NCI-H2107 treated with DMSO at 0.1 percent for 48 hours (cell line): Measurements from ENCODE around the gene SLC44A1.

Experiments
- DNase-seq: peaks from one replicate; lab custom pipeline; 2025; ENCODE audit not compliant: unreplicated experiment; lab: John Stamatoyannopoulos, UW

Gene SLC44A1

DNA sequence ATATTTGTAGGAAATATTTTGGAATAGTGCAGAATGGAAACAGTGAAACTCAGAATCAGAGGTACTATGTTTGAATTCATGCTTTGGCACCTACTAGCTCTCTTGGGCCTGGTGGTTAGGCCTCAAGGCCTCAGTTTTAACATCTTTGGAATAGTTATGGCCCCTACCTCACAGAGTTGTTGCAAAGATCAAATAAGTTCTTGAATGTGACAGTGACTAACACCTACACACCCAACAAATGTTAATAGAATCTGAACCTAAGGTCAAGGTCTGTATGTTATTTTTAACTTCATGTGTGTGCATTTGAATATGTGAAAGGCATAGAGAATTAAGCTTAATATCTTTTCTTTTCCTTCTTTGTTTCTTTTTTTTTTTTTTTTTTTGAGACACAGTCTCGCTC is 87.3 kb downstream of the SLC44A1 start:
- DNase-seq, result no peak

DNA sequence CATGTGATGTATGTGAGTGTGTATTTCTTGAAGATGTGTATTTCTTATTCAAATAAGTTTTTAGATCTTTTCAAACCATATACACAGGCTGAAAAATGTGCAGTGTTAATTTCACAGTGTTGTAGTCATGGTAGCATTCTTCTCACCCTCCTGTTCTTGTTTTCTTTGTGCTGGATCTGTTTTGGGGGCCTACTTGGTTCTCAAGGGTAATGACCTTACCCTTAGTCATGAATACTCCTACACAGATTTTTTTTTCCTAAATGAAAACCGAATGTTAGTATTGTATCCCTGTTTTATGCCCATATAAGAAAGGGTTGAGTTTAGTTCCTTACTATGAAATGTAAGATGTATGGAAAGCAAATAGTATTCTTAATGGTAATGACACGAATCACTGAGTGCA is 88.0 kb downstream of the SLC44A1 start:
- no peak for DNase-seq

DNA sequence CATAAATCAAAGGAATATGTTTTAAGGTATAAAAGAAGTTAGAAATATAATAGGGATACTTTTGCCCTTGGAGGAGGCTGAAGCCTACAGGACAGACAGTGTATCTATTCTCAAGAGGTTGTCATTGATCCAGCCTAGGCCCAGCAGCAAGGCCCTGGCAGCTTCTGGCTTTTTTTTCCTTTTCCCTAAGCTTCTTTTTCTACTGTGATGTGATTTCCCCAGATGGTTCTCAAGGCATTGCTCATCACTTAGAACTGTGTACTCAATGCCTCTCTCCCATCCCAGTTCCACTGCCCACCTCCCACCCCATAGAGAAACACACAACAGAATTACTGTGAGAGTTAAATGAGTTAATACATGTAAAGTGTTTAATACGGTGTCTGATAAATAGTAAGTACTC is 88.6 kb downstream of the SLC44A1 start:
- no peak for DNase-seq

DNA sequence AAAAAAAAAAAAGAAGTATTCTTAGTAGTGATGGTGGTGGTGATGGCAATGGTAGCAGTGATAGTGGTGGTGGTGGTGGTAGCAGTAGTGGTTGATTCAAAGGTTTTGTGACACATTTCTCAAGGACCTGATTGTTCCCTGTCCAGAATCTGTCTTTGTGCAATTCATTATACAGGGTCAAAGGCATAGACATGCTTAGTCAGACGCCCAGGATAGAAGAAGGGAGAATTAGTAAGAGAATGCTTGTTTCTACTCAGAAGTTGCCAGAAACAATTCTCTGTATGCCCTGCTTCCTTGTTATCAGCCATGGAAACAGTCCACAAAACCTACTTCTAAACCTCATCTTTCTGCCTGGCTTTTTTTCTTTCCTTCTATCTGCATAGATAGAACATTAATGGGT is 89.4 kb downstream of the SLC44A1 start:
- DNase-seq, result no peak

DNA sequence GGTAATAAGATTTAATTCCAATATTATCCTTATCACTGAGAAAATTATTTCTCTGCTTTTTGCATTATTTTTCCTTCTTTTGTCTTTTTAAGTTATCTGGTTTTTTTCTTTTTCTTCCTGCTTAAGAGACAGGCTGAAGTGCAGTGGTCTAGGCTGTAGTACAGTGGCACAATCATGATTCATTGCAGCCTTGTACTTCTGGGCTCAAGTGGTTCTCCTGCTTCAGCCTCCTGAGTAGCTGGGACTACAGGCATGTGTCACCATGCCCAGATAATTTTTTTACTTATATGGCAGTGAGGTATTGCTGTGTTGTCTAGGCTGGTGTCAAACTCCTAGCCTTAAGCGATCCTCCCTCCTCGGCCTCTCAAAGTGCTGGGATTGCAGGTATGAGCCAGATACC is 93.9 kb downstream of the SLC44A1 start:
- DNase-seq, result no peak

DNA sequence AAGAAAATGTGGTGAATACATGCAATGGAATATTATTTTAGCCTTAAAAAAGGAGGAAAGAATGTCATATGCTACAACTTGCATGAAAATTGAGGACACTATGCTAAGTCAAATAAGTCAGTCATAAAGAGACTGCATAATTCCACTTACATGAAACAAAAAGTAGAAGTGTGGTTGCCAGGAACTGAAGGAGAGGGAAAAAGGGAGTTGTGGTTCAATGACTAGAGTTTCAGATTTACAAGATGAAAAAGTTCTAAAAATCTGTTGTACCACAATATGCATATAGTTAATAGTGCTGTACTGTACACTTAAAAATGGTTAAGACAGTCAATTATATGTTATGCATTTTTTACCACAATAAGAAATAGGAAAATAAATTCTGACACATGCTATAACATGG is 95.4 kb downstream of the SLC44A1 start:
- no peak for DNase-seq

DNA sequence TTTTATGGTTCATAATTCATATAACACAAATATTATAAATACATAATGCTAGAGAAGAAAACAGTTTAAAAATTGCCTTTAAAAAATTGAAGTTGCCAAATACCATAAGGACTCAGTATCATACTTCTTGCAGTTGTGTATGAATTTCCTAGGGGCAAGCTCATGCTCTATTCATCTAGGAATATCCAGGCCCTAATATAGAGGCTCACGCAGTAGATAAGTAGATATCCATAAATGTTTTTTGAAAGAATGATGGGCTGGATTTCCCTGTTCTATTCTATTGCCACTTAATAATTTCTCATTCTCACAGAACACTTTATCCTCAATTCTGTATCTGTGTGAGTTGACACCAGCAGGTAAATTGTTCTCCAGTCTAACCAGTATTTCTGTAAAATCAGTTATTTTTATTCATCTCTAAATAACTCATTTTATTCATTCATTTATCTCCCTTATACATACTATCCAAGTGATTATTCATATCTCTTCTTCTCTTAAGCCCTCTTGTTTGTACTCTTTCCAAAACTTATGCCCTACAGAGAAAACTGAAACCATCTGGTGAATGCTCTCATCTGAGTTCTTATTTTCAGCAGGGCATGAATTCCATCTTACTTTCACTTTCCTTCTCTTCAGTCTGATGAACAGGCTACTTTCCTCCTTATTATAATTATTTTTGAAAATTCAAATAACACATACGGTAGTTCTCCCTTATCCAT is 97.1 kb downstream of the SLC44A1 start:
- DNase-seq, result no peak

DNA sequence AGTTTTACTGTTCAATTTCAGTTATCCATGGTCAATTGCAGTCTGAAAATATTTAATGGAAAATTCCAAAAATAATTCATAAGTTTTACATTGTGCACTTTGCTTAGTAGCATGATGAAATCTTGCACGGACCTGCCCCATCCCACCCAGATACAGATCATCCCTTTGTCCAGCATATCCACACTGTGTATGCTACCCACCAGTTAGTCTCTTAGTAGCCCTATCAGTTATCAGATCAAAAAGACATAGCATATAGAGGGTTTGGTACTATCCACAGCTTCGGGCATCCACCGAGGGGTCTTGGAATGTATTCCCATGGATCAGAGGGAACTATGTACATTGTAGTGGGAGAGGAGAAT is 97.7 kb downstream of the SLC44A1 start:
- DNase-seq, result no peak

DNA sequence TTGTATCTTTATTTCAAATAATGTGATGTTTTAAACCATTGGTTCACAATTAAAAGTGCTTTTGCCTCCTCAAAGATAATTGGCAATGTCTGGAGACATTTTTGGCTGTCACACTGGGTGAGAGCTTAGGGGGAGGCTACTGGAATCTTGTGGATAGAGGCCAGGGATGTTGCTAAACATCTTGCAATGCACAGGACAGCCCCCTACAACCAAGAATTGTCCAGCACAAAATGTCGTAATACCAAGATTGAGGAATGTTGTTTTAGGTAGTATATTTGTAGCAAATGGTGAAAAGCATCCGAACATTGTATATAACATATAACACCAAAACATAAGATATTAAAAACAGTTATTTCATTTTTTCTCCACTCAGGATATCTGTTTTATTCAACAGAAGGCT is 99.8 kb downstream of the SLC44A1 start:
- no peak for DNase-seq

DNA sequence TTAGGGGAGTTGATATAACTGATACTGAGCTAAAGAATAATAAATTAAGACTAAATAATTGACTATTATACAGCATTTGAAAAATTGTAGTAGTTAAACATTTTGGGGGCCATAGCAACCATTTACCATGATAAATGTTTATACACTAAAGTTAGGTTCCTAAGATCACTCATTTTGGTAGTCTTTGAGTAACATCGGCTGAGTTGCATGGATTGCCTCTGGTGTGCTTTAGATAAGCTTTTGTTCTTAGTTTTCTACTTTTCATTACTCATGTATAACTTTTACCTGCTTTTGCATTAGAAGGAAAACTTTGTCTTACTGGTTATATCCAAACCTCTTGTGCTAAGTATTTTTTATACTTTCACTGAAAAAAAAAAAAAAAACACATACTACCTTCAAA is 101.2 kb downstream of the SLC44A1 start:
- no peak for DNase-seq

DNA sequence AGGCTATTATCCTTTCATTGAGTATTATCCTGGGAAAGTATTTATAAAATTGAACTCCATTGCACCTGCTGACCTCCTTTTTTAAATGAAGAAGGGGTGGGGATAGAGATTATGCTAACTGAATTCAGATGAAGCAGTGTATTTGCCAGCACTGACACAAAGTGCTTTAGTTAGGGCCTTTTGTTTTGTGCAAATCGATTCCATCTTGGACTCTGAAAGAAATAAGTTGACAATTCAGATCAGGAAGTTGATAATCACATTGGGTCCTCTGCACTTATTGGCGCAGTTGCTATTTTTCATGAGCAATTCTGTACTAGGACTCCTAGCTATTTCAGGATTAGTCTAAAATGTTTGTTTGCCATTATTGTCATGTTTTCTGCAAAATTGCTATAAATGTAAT is 101.8 kb downstream of the SLC44A1 start:
- DNase-seq, result no peak

DNA sequence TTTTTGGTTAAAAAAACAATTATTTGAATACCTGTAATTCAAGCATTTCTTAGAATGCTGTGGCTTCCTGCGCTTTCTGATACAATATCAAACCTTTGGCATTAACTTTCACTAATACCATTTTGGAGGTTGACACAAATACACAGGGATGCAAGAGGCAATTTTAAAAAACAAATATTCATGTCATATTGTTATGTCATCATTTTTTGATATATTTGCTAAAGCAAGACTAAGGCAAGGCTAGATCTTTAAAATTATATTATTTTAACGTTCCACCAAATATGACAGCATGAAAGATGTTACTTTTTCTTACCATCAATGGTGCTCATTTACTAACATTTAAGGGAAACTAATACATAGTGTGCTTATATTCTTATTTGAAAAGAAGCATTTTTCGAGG is 110.0 kb downstream of the SLC44A1 start:
- DNase-seq, result no peak

DNA sequence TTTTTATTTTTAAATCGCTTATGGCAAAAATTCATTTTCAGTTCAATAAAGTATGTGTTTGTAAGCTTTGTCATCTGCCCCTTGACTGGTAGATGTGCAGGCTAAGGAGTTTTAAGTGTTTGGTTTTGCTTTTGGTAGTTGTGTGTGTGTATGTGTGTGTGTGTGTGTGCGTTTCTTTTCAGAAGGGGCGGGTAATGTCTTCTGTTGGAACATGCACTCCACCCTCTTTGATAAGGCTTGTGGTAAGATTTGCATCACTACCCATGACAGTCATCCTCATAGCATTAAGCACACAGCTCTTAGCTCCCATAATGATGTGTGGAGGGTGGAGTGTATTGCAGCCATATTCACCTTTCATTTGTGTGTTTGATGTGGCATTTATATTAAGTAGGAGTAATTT is 111.3 kb downstream of the SLC44A1 start:
- no peak for DNase-seq

DNA sequence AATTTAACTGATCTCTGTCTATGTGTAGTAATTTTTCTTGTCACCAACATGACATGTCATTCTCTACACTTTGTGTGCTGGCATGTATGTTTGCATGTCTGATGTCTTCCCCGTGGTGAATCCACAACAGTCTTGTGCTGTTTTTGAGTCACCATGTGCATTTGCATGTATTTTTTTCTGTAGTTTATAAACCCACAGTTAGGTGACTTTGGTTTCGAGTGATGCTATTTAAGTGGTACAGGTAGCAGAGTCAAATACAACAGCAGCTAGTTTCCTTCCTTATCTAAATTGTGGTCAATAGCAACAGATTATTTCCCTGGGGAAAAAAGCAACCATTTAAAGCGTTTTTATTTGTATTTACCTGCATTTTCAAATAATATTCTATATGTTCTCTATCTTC is 113.5 kb downstream of the SLC44A1 start:
- no peak for DNase-seq

DNA sequence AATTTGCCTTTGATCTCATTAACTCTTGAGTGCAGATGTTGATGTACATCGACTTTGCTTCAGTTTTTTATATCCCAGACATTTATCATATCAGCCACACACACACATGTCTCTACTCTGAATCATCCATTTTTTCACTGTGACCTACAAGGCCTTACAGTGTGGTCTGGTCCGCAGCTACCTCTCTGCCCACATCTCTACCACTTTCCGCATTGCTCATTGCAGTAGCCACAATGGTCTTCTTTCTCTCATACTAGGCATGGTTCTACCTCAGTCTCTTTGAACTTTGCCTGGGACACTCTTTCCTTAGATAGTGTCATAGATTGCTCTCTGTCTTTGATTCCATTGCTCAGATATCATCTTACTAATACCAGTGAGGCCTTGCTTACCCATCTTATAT is 115.4 kb downstream of the SLC44A1 start:
- no peak for DNase-seq

DNA sequence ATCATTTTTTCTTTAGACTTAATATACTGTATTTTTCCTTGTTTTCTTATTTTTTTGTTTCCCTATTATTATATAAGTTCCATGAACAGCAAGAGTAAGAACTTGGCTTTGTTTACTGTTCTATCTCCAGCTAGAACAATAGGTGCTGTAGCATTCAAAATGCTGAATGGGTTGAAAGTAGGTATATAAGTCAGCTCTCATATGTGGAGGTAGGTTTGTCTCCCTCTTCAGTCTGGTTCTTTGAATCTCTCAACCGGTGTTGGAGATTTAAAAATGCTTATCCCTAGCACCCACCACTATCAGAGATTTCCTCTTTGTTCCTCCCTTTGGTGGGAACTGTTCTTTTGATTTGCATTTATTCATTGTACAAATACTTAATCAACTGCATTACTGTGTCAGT is 115.9 kb downstream of the SLC44A1 start:
- no peak for DNase-seq

DNA sequence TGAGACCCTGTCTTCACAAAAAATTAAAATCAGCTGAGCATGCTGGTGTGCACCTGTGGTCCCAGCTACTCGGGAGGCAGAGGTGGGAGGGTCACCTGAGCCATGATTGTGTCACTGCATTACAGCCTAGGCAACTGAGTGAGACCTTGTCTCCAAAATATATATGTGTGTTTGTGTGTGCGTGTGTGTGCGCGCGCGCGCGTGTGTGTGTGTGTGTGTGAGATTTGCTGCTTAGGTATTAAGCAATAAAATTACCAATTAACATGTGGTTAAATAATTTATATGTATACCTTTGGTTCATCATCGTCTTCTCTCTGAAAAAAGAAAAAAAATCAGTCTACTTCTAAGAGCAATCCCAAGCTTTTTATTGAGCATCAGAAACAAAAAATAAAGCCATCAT is 117.4 kb downstream of the SLC44A1 start:
- no peak for DNase-seq

DNA sequence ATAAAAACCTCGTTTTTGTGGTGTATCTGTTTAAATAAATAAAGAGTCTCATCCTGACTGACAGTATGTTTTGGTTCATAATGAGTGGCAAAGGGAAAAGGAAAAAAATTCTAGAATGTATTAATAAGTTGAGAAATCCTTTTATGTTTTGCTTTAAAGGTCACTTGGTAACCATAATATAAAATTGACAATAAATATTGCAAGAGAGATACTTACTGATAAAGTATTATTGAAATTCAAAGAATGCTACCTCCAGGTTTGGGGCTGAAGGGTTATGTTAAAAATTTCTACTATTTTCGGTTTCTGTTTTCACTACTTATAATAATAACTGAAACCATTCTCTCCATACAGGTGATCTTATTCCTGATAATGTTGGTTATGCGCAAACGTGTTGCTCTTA is 118.0 kb downstream of the SLC44A1 start:
- DNase-seq, result no peak

DNA sequence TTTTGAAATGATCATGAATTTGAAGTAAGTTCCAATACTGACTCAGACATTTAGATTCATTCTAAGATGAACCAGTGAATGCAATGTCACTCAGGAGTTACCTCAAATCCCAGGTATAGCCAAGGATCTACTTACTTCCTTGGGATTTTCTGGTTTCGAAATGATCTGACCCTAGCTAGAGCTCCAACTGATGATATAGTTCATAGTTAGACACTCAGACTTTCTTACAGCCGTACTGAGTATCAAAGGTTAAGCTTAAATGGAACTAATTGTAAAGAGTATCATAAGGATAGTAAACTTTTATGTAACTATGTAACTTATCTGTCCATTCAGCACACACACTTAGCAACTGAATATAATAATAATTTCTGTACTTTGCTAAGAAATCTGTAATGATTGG is 119.4 kb downstream of the SLC44A1 start:
- DNase-seq, result no peak

DNA sequence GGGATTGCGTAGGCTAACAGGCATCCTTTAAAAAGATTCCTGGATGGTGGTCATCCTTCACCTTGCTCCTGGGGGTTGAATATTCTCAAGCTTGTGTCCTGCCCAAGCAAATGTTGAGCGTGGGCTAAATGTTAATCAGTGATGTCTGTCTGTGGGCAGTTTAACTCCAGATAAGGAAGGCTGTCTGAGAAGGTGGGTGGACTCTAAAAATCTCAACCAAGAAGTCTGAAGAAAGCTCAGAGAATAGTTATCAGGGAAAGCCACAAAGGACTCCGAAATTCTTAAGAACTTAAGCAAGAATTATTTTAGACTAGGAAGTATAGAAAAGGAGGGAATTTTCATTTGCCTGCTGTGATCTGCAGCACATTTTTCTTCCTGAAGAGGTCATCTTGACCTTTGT is 125.5 kb downstream of the SLC44A1 start:
- DNase-seq, result no peak

DNA sequence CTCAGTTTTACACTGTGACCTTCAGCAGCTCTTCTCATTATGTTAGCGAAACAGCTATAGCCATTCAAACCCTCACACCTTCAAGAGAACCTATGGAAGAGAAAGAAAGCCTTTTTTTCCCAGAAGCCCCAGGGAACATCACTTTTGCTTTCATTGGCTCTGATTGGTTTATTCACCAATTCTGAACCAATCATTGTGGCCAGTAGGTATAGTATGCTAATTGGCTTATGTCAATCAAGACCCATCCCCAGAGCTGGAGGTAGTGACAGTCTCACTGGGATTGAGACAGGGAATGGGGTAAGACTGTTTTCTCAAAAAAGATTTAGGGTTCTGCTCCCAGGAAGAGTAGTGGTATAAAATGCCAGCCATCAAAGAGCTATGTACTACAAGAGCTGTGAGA is 129.3 kb downstream of the SLC44A1 start:
- no peak for DNase-seq

DNA sequence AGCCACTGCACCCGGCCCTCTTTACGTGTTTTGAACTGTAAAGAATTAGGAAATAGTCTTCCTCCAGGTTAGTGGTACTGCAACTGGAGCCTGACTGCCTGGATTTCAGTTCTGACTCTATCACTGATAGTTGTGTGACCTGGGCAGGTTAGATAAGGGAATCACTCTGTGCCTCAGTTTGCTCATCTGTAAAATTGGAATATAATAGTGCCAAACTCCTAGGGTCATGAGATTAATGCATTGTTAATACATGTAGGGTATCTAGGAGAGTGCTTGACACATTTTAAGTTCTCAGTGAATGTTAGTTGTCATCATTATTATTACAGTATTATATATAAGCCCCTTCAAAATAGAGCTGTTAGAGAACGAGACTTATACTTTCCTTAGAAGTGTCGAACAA is 130.9 kb downstream of the SLC44A1 start:
- no peak for DNase-seq

DNA sequence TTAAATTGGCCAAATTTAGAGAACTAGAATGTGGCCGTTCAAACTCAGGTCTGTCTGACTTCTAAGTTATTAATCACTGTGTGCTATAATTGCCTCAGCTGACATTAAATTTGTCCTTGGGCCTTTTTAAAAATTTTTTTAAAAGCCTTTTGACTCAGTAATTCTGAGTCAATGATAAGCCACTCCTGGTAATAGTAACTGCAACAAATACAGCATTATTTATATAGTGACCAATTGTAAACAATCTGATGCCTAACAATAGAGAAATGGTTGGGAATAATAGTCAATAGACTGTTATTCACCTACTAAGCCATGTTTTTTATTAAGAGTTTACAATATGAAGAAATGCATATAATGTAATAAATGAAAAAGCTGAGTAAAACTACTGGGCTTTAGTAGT is 132.4 kb downstream of the SLC44A1 start:
- DNase-seq, result no peak
